Measurements from ENCODE around the gene PARD3B. TPM values are rescaled to one million over a fixed set of nuclear protein-coding genes. Genes with fewer than 3 reads are reported as not detected.

Gene PARD3B
- total RNA-seq, 2 experiments from 2014 or later: 0.49 to 1.1 TPM

- no peak for DNase-seq
- Mint-ChIP-seq H3K4me1 (no peaks in the 10 kb centered on the region), H3K4me3 (no peak overlapping the region), H3K27me3 (peaks cover 10% of the 10 kb centered on the region), H3K27ac (no peak overlapping the region), H3K9me3 (peaks cover 2% of the 10 kb centered on the region), H3K36me3 (peaks cover 3% of the 10 kb centered on the region)
Observed at GRCh38 chr2:204590063-204590462, 44.8 kb downstream of the PARD3B start.

- Mint-ChIP-seq H3K36me3 (peaks cover 3% of the 10 kb centered on the region), H3K9me3 (peaks cover 2% of the 10 kb centered on the region), H3K4me1 (no peaks in the 10 kb centered on the region), H3K4me3 (no peak overlapping the region), H3K27me3 (peaks cover 10% of the 10 kb centered on the region), H3K27ac (no peak overlapping the region)
- no peak for DNase-seq
Observed at GRCh38 chr2:204591225-204591624, 46.0 kb downstream of the PARD3B start.

- no peak overlapping the region for H3K27ac Mint-ChIP-seq
- no peaks in the 10 kb centered on the region for H3K4me1 Mint-ChIP-seq
- DNase-seq: no peak
- peaks cover 7% of the 10 kb centered on the region for H3K9me3 Mint-ChIP-seq
- peaks cover 33% of the 10 kb centered on the region for H3K27me3 Mint-ChIP-seq
- H3K36me3 Mint-ChIP-seq: no peaks in the 10 kb centered on the region
- H3K4me3 Mint-ChIP-seq: no peak overlapping the region
Observed at GRCh38 chr2:204604061-204604460, 58.8 kb downstream of the PARD3B start.

DNA sequence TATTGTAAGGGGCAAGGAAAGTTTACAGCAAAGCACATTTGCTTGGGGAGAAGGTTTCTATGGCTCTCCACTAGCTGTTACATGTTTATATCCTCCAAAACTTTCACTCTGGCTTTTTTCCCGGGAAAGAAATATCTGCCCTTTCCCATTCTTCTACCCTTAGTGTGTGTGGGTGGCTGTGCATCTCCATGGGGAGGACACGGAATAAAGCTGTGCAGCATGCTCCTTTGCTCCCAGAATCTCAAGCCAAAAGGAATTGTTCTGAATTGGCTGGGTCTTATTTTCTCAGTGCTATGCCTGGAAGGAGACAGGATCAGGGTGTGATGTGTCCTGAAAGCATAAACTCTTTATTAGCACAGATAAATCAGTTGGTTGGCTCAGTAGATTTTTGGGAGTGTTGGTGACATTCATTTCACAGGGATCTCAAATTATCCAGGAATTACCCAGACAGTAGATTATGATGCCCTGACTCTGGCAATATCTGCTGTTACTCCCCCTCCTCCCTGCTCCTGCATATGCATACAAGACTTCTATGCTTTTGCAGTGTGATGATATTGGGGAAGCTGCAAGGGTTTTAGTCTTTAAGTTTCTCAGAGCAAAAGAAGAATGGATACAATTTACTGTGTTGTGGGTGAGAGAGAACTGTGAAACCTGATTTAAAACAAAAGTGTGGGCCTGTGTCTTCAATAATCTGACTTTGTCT, 63.1 kb downstream of the PARD3B start:
- peaks cover 3% of the 10 kb centered on the region for H3K4me1 Mint-ChIP-seq
- no peak for DNase-seq
- no peak overlapping the region for H3K4me3 Mint-ChIP-seq
- H3K27me3 Mint-ChIP-seq: peaks cover 20% of the 10 kb centered on the region
- H3K27ac Mint-ChIP-seq: no peak overlapping the region
- no peaks in the 10 kb centered on the region for H3K9me3 Mint-ChIP-seq
- no peaks in the 10 kb centered on the region for H3K36me3 Mint-ChIP-seq

DNA sequence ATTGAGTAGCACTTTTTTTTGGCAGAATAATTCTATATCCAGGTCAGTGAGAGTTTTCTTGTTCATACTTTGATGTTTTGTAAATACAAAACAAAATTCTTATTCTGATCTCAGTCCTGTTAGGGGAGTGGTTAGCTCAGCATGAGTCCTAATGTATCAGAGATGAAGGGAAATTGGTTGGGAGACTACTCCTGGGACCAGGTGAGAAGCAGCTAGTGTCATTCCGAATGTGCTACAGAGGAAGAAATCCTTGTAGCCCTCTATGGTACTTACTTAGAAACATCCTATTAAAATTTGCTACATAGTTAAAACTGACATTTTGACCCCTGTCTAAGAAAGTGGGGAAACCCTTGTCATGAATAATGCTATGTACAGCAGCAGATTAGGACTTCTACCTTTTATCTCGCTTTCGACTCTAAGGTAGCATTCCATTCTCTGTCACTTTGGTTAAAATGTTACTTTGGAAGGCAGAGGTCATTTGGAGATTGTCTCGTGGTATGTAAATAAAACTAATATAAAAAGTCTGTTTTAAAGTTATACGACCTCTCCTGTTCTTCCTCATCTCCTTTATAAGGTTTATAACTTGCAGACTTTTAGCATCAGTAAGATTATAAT, 65.8 kb downstream of the PARD3B start:
- Mint-ChIP-seq H3K36me3 (no peaks in the 10 kb centered on the region), H3K27ac (no peak overlapping the region), H3K4me1 (peaks cover 3% of the 10 kb centered on the region), H3K27me3 (peaks cover 18% of the 10 kb centered on the region), H3K9me3 (no peaks in the 10 kb centered on the region), H3K4me3 (no peak overlapping the region)
- DNase-seq: no peak

- H3K27ac Mint-ChIP-seq: no peak overlapping the region
- H3K36me3 Mint-ChIP-seq: no peaks in the 10 kb centered on the region
- no peak overlapping the region for H3K4me3 Mint-ChIP-seq
- no peaks in the 10 kb centered on the region for H3K9me3 Mint-ChIP-seq
- peaks cover 18% of the 10 kb centered on the region for H3K27me3 Mint-ChIP-seq
- DNase-seq: no peak
- peaks cover 3% of the 10 kb centered on the region for H3K4me1 Mint-ChIP-seq
Observed at GRCh38 chr2:204611764-204612163, 66.5 kb downstream of the PARD3B start.

GRCh38 chr2:204613635-204614034, 68.4 kb downstream of the PARD3B start:
- Mint-ChIP-seq H3K36me3 (no peaks in the 10 kb centered on the region), H3K27me3 (peaks cover 15% of the 10 kb centered on the region), H3K9me3 (no peaks in the 10 kb centered on the region), H3K4me1 (peaks cover 3% of the 10 kb centered on the region), H3K4me3 (no peak overlapping the region), H3K27ac (no peak overlapping the region)
- no peak for DNase-seq

DNA sequence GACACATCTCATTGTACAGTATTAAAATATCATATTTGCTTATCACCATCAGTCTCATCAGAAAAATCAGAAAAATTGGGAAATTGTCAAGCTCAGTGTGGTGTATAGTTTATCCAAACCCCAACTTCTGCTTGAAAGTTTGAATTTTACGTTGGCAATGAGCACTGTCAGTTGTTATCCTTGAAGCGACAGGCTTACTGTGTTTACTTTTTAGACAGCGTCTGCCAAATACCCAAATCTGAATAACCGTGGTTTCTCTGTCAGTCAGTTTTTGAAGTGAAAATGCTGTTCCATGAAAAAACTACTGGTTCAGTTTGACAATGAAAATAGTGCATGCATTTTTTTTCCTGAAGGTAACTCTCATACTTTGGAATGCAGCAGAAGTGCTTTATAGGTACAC, 70.2 kb downstream of the PARD3B start:
- no peak overlapping the region for H3K4me3 Mint-ChIP-seq
- H3K36me3 Mint-ChIP-seq: no peaks in the 10 kb centered on the region
- H3K27ac Mint-ChIP-seq: no peak overlapping the region
- DNase-seq: no peak
- peaks cover 3% of the 10 kb centered on the region for H3K4me1 Mint-ChIP-seq
- H3K27me3 Mint-ChIP-seq: peaks cover 10% of the 10 kb centered on the region
- H3K9me3 Mint-ChIP-seq: no peaks in the 10 kb centered on the region

- no peak for DNase-seq
- H3K9me3 Mint-ChIP-seq: no peaks in the 10 kb centered on the region
Observed at GRCh38 chr2:204625135-204625534, 79.9 kb downstream of the PARD3B start.

DNA sequence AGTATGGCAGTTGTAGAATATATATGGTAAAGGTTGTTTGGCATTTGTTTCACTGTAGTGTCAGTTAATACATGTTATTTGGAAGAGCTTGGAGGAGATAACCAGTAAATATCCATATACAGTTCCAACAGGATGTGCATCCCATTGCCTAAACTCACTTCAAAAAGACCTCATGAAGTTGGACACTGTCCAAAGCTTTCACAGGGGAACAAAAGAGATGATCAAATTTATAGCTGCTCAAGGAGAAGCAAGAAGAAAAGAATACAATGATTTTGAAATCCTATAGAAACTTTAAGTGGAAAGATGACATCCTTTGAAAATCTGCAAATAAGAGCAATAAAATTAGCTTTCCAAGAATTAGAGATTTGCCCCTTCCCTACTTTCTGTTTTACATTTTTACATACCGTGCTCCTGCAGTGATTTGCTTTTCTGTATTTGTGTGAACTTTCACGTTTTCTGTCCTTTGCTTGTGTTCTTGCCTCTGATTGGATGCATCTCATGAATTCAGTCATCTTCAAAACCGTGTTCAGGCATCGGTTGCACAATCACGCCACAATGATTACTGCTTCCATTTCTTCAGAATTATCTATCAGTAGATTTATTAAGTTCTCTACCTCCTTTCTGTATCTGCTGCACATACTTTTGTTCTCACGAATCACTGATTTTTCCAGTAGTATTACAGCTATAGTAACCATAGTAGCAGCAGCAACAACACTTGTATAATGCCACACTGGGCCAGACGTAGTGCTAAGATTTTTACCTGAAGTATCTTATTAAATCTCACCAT, 83.8 kb downstream of the PARD3B start:
- Mint-ChIP-seq H3K36me3 (no peaks in the 10 kb centered on the region), H3K27me3 (peaks cover 16% of the 10 kb centered on the region), H3K27ac (no peak overlapping the region), H3K4me1 (no peaks in the 10 kb centered on the region), H3K4me3 (no peak overlapping the region), H3K9me3 (peaks cover 4% of the 10 kb centered on the region)
- DNase-seq: no peak

More at GRCh38 chr2:204625135-204625534, 79.9 kb downstream of the PARD3B start:
- Mint-ChIP-seq H3K4me3 (no peak overlapping the region), H3K27ac (no peak overlapping the region), H3K36me3 (no peaks in the 10 kb centered on the region), H3K27me3 (peaks cover 9% of the 10 kb centered on the region), H3K4me1 (no peaks in the 10 kb centered on the region)

- peaks cover 16% of the 10 kb centered on the region for H3K27me3 Mint-ChIP-seq
- H3K27ac Mint-ChIP-seq: no peak overlapping the region
- H3K4me1 Mint-ChIP-seq: no peaks in the 10 kb centered on the region
- DNase-seq: no peak
- peaks cover 4% of the 10 kb centered on the region for H3K9me3 Mint-ChIP-seq
- H3K4me3 Mint-ChIP-seq: no peak overlapping the region
- no peaks in the 10 kb centered on the region for H3K36me3 Mint-ChIP-seq
Observed at GRCh38 chr2:204632410-204632809, 87.1 kb downstream of the PARD3B start.

- H3K9me3 Mint-ChIP-seq: peaks cover 4% of the 10 kb centered on the region
- no peak for DNase-seq
- no peak overlapping the region for H3K27ac Mint-ChIP-seq
- no peaks in the 10 kb centered on the region for H3K36me3 Mint-ChIP-seq
- H3K27me3 Mint-ChIP-seq: peaks cover 7% of the 10 kb centered on the region
- no peaks in the 10 kb centered on the region for H3K4me1 Mint-ChIP-seq
- H3K4me3 Mint-ChIP-seq: no peak overlapping the region
Observed at GRCh38 chr2:204634564-204634963, 89.3 kb downstream of the PARD3B start.

GRCh38 chr2:204635478-204635877, 90.2 kb downstream of the PARD3B start:
- no peak for DNase-seq
- H3K27ac Mint-ChIP-seq: no peak overlapping the region
- H3K9me3 Mint-ChIP-seq: peaks cover 4% of the 10 kb centered on the region
- H3K4me3 Mint-ChIP-seq: no peak overlapping the region
- peaks cover 7% of the 10 kb centered on the region for H3K27me3 Mint-ChIP-seq
- H3K4me1 Mint-ChIP-seq: no peaks in the 10 kb centered on the region
- no peaks in the 10 kb centered on the region for H3K36me3 Mint-ChIP-seq

DNA sequence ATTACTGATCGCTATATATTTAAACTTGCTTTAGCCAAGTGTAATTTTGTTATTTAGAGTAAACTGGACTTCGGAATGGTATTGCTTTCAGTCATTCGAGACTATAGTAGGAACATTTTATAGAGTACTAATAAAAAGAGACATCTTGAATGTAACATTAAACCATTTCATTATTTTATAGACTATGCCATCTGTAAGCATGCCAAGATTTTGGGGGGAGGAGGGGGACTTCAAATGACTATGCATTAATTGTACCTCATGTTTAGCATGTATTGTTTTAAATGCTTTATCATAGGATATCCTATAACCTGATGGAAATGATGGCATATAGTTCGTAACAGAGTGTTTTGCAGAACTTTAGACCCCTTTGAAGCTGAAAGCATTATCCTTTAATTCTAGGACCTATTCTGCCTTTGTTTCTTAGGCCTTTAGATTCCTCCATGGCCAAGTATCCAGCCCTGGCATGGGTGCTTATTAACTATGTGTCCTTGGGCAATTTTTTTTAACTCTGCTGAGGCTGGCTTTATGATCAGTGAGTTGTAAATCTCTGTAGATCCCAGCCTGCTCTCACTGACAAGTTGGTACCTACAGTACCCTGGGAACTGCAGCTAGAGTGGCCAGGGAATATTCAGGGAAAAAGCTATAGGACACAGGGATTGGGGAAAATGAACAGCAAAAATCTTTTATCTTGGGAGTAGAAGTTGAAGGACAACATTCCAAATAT, 93.4 kb downstream of the PARD3B start:
- Mint-ChIP-seq H3K27me3 (no peaks in the 10 kb centered on the region), H3K27ac (no peak overlapping the region), H3K36me3 (no peaks in the 10 kb centered on the region), H3K9me3 (no peaks in the 10 kb centered on the region), H3K4me3 (no peak overlapping the region), H3K4me1 (no peaks in the 10 kb centered on the region)
- no peak for DNase-seq

DNA sequence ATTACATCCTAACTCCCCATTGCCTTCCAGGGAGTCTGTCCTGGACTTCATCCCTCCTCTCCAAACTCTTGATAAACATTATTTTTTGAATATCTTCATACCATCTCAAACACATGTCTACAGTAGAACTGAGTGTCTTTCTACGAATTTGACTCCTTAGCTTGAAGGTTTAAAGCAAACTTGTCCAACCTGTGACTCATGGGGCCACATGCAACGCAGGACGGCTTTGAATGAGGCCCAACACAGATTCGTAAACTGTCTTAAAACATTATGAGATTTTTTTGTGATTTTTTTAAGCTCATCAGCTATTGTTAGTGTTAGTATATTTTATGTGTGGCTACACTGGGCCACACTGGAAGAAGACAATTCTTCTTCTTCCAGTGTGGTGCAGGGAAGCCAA, 98.1 kb downstream of the PARD3B start:
- no peak overlapping the region for H3K4me3 Mint-ChIP-seq
- no peaks in the 10 kb centered on the region for H3K27me3 Mint-ChIP-seq
- no peaks in the 10 kb centered on the region for H3K9me3 Mint-ChIP-seq
- H3K4me1 Mint-ChIP-seq: no peaks in the 10 kb centered on the region
- H3K36me3 Mint-ChIP-seq: no peaks in the 10 kb centered on the region
- no peak overlapping the region for H3K27ac Mint-ChIP-seq
- DNase-seq: no peak

All from activated naive CD8-positive, alpha-beta T cell treated with anti-CD3 and anti-CD28 coated beads for 36 hours (primary cell).